IMR-90 (cell line): ENCODE results near the gene TAB2. TPM values are rescaled to one million over a fixed set of nuclear protein-coding genes. Genes with fewer than 3 reads are reported as not detected.

ENCODE experiments used
- ATAC-seq: fragments of 200-7000 bp; cut with Tn5 transposase; 2 replicates; pipeline ENCODE4 v1.9.1; 2020; ENCODE audit warnings: low read depth, mild to moderate bottlenecking, moderate library complexity
- BruUV-seq: library from RNA; stranded (reverse); fragments of 400-500 nt; replicated peaks from 2 replicates; lab custom pipeline; 2021; lab: Mats Ljungman, UMichigan
- CTCF ChIA-PET: fragments of 300-600 bp; formaldehyde crosslinking; extraction: SDS; loops from one replicate; lab custom pipeline; 2021; ENCODE audit warnings: antibody characterized with exemption; lab: Yijun Ruan, JAX
- POLR2A ChIA-PET: fragments of 300-600 bp; sonication (Branson Sonifier 250); formaldehyde crosslinking; loops from one replicate; lab custom pipeline; 2022; ENCODE audit warnings: antibody characterized with exemption; ENCODE audit not compliant: unreplicated experiment; lab: Charles Lee
- DNase-seq: peaks from one replicate; pipeline ENCODE4 v3.0.0; 2013
- H2AFZ ChIP-seq: replicated peaks from 2 replicates; pipeline ENCODE3; 2013; ENCODE audit warnings: low read length, mild to moderate bottlenecking; ENCODE audit not compliant: poor library complexity
- H2AK5ac ChIP-seq: 2 replicates; pipeline ENCODE4 v1.6.1; 2013; ENCODE audit warnings: low read depth, low read length, inconsistent platforms
- H2AK9ac ChIP-seq: replicated peaks from 2 replicates; pipeline ENCODE3; 2013; ENCODE audit warnings: mild to moderate bottlenecking, low read depth, low read length, moderate library complexity; ENCODE audit not compliant: poor library complexity
- H2BK120ac ChIP-seq: 2 replicates; pipeline ENCODE4 v1.6.1; 2013; ENCODE audit warnings: low read depth, low read length, inconsistent platforms
- H2BK15ac ChIP-seq: 3 replicates; pipeline ENCODE4 v1.6.1; 2013; ENCODE audit warnings: low read depth, low read length, inconsistent platforms
- H2BK20ac ChIP-seq: 2 replicates; pipeline ENCODE4 v1.6.1; 2013; ENCODE audit warnings: low read depth, mild to moderate bottlenecking, inconsistent platforms, low read length, moderate library complexity
- H2BK5ac ChIP-seq: 2 replicates; pipeline ENCODE4 v1.6.1; 2013; ENCODE audit warnings: mild to moderate bottlenecking, low read depth, low read length, inconsistent platforms; ENCODE audit not compliant: poor library complexity, severe bottlenecking
- H3K14ac ChIP-seq: replicated peaks from 2 replicates; pipeline ENCODE4 v1.6.1; 2013; ENCODE audit warnings: low read depth, low read length, inconsistent platforms
- H3K18ac ChIP-seq: 2 replicates; pipeline ENCODE4 v1.6.1; 2013; ENCODE audit warnings: low read depth, low read length, control low read depth
- H3K23ac ChIP-seq: 2 replicates; pipeline ENCODE4 v1.6.1; 2013; ENCODE audit warnings: low read depth, low read length, inconsistent platforms
- H3K27ac ChIP-seq: 2 replicates; pipeline ENCODE4 v1.5.1; 2013; ENCODE audit warnings: mild to moderate bottlenecking, control low read depth, low read length; ENCODE audit not compliant: insufficient read depth
- H3K27me3 ChIP-seq: 2 replicates; pipeline ENCODE4 v1.6.1; 2013; ENCODE audit warnings: low read length; ENCODE audit not compliant: control insufficient read depth, insufficient read depth
- H3K36me3 ChIP-seq: 2 replicates; pipeline ENCODE4 v1.6.1; 2013; ENCODE audit warnings: low read length, mixed read lengths; ENCODE audit not compliant: control insufficient read depth, insufficient read depth
- H3K4ac ChIP-seq: 2 replicates; pipeline ENCODE4 v1.6.1; 2013; ENCODE audit warnings: low read depth, low read length, inconsistent platforms
- H3K4me1 ChIP-seq: 2 replicates; pipeline ENCODE4 v1.6.1; 2013; ENCODE audit warnings: low read length, mixed read lengths; ENCODE audit not compliant: control insufficient read depth, insufficient read depth
- H3K4me2 ChIP-seq: 2 replicates; pipeline ENCODE4 v1.6.1; 2013; ENCODE audit warnings: low read depth, mild to moderate bottlenecking, control low read depth, low read length, moderate library complexity
- H3K4me3 ChIP-seq: 2 replicates; pipeline ENCODE4 v1.5.1; 2013; ENCODE audit warnings: low read depth, mild to moderate bottlenecking, control low read depth, low read length, moderate library complexity; ENCODE audit not compliant: insufficient read depth
- H3K56ac ChIP-seq: 2 replicates; pipeline ENCODE4 v1.6.1; 2013; ENCODE audit warnings: low read length, inconsistent platforms; ENCODE audit not compliant: insufficient read depth; ENCODE audit errors: extremely low read depth
- H3K79me1 ChIP-seq, 2 experiments: 2 replicates each; pipeline ENCODE4 v1.6.1; 2013; ENCODE audit warnings: low read length in 2 of 2, inconsistent platforms in 1 of 2, low read depth in 1 of 2
- H3K9ac ChIP-seq: 2 replicates; pipeline ENCODE4 v1.6.1; 2013; ENCODE audit warnings: low read depth, low read length, control low read depth
- H3K9me1 ChIP-seq: 2 replicates; pipeline ENCODE4 v1.6.1; 2013; ENCODE audit warnings: low read length, inconsistent platforms; ENCODE audit not compliant: insufficient read depth
- H3K9me3 ChIP-seq: 2 replicates; pipeline ENCODE4 v1.6.1; 2013; ENCODE audit warnings: low read length; ENCODE audit not compliant: control insufficient read depth, insufficient read depth
- H4K20me1 ChIP-seq: 2 replicates; pipeline ENCODE4 v1.6.1; 2013; ENCODE audit warnings: low read length, inconsistent platforms; ENCODE audit not compliant: insufficient read depth
- H4K5ac ChIP-seq: 2 replicates; pipeline ENCODE4 v1.6.1; 2013; ENCODE audit warnings: mild to moderate bottlenecking, low read depth, low read length, control low read depth
- H4K8ac ChIP-seq, 2 experiments: 2 replicates each; pipeline ENCODE4 v1.6.1; 2013; ENCODE audit warnings: low read depth in 2 of 2, low read length in 2 of 2, control low read depth in 1 of 2, inconsistent platforms in 1 of 2
- H4K91ac ChIP-seq: 2 replicates; pipeline ENCODE4 v1.6.1; 2013; ENCODE audit warnings: low read depth, low read length, inconsistent platforms; ENCODE audit not compliant: insufficient read depth
- BHLHE40 ChIP-seq: fragments of 150-350 bp; IDR thresholded peaks from 2 replicates; pipeline ENCODE4 v1.6.1; 2016; ENCODE audit warnings: mild to moderate bottlenecking, low read depth, low read length
- CEBPB ChIP-seq: IDR thresholded peaks from 2 replicates; pipeline ENCODE4 v1.6.1; 2012; ENCODE audit warnings: low read depth, low read length, improper control_type of control experiment
- CHD1 ChIP-seq: IDR thresholded peaks from 2 replicates; pipeline ENCODE4 v1.6.1; 2012; ENCODE audit warnings: low read depth, low read length, improper control_type of control experiment
- CTCF ChIP-seq: conservative IDR thresholded peaks from 2 replicates; pipeline ENCODE4 v1.5.1; 2012; ENCODE audit warnings: mild to moderate bottlenecking, low read depth, low read length, improper control_type of control experiment
- MAFK ChIP-seq: IDR thresholded peaks from 2 replicates; pipeline ENCODE4 v1.6.1; 2012; ENCODE audit warnings: low read depth, low read length, improper control_type of control experiment
- MAZ ChIP-seq: IDR thresholded peaks from 2 replicates; pipeline ENCODE4 v1.6.1; 2012; ENCODE audit warnings: low read depth, mild to moderate bottlenecking, low read length, improper control_type of control experiment, moderate library complexity, borderline replicate concordance
- MXI1 ChIP-seq: IDR thresholded peaks from 2 replicates; pipeline ENCODE4 v1.6.1; 2012; ENCODE audit warnings: low read depth, mild to moderate bottlenecking, low read length, moderate library complexity, borderline replicate concordance
- NFE2L2 ChIP-seq: fragments of 150-350 bp; IDR thresholded peaks from 2 replicates; pipeline ENCODE4 v1.6.1; 2016; ENCODE audit warnings: low read depth, mild to moderate bottlenecking, low read length
- RFX5 ChIP-seq: IDR thresholded peaks from 2 replicates; pipeline ENCODE4 v1.8.0; 2012; ENCODE audit warnings: low read depth, mild to moderate bottlenecking, low read length, moderate library complexity
- USF2 ChIP-seq: fragments of 150-350 bp; IDR thresholded peaks from 2 replicates; pipeline ENCODE4 v1.6.1; 2017; ENCODE audit warnings: mild to moderate bottlenecking, antibody characterized with exemption, low read length, low read depth
- WGBS, 2 experiments: methylation state at CpG; one replicate each; pipeline versions ENCODE4 v1.1.5 to v1.1.7; 2013; ENCODE audit warnings: missing lambda C conversion rate in 2 of 2; ENCODE audit not compliant: insufficient read length in 1 of 2; ENCODE audit errors: extremely low coverage in 2 of 2; 5-methylcytosine and 5-hydroxymethylcytosine counted together
- dilution Hi-C: fragments of 300-500 bp; cut with HindIII; formaldehyde crosslinking; loops from one replicate; pipeline ENCODE4 v1.14.3; 2018; ENCODE audit warnings: low sequenced_read_pairs; ENCODE audit not compliant: unreplicated experiment
- in situ Hi-C: fragments of 300-500 bp; cut with MboI; formaldehyde crosslinking; loops from 3 replicates; pipeline ENCODE4 v1.14.3; 2019; ENCODE audit warnings: low sequenced_read_pairs, inconsistent platforms, mixed read lengths
- intact Hi-C: fragments of 100-400 bp; cut with micrococcal nuclease; formaldehyde crosslinking; loops from 2 replicates; pipeline ENCODE4 v1.10.0; 2022
- polyA plus RNA-seq, 3 experiments: library from polyadenylated mRNA; depleted of rRNA; stranded (reverse); fragments of >200 nt; gene quantifications; 2 replicates each; pipeline ENCODE4 v1.2.3, GENCODE V29; 2012; ENCODE audit warnings: low replicate concordance in 1 of 3
- total RNA-seq: library from RNA; depleted of rRNA; stranded (reverse); fragments of >200 nt; gene quantifications from 2 replicates; pipeline ENCODE4 v1.2.3, GENCODE V29; 2012
- TF ChIP-seq, protein P1 (sequence below): fragments of 150-350 bp; IDR thresholded peaks from 2 replicates; pipeline ENCODE4 v1.6.1; 2016; ENCODE audit warnings: low read depth, mild to moderate bottlenecking, low read length, moderate library complexity, borderline replicate concordance

The TAB2 gene
- total and polyA plus RNA-seq, 2 of the 4 experiments (the other 2 are of a cell fraction), result 20.8 to 25.3 TPM

GRCh38 chr6:149302723-149303122 lies 14.8 kb upstream of the TAB2 start:
- H3K4me1 ChIP-seq, result peaks cover 4% of the 10 kb centered on the region; the same call in 1 of the 2 replicates
- no peak overlapping the region for H4K91ac ChIP-seq
- no peak overlapping the region for H3K56ac ChIP-seq
- TF ChIP-seq CEBPB (no peak), CHD1 (no peak), MAZ (no peak), USF2 (no peak), BHLHE40 (no peak), MXI1 (no peak), CTCF (no peak), RFX5 (no peak), NFE2L2 (no peak), MAFK (no peak)
- TF ChIP-seq, protein P1, sequence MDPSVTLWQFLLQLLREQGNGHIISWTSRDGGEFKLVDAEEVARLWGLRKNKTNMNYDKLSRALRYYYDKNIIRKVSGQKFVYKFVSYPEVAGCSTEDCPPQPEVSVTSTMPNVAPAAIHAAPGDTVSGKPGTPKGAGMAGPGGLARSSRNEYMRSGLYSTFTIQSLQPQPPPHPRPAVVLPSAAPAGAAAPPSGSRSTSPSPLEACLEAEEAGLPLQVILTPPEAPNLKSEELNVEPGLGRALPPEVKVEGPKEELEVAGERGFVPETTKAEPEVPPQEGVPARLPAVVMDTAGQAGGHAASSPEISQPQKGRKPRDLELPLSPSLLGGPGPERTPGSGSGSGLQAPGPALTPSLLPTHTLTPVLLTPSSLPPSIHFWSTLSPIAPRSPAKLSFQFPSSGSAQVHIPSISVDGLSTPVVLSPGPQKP, result no peak
- no peak overlapping the region for H3K14ac ChIP-seq
- no peaks in the 10 kb centered on the region for H3K79me1 ChIP-seq
- CTCF ChIA-PET, result no interaction called here
- dilution Hi-C loops (no loop called here), intact Hi-C loops (no loop called here), in situ Hi-C loops (no loop called here)
- ATAC-seq (no peak), DNase-seq (no peak)
- no peak overlapping the region for H2BK5ac ChIP-seq
- no peak overlapping the region for H2BK15ac ChIP-seq
- H3K18ac ChIP-seq, result no peak overlapping the region
- H2BK120ac ChIP-seq, result no peak overlapping the region
- no peaks in the 10 kb centered on the region for H3K36me3 ChIP-seq
- H4K8ac ChIP-seq, result no peak overlapping the region
- BruUV-seq, result no TSS peak
- no peak overlapping the region for H3K4ac ChIP-seq
- no peak overlapping the region for H3K4me3 ChIP-seq
- POLR2A ChIA-PET, result no interaction called here
- H2AK5ac ChIP-seq, result no peak overlapping the region
- H4K5ac ChIP-seq, result no peak overlapping the region
- no peak overlapping the region for H2BK20ac ChIP-seq
- H3K27ac ChIP-seq, result no peak overlapping the region
- H3K9me3 ChIP-seq, result no peaks in the 10 kb centered on the region
- H3K27me3 ChIP-seq, result peaks cover 9% of the 10 kb centered on the region
- H3K9ac ChIP-seq, result no peak overlapping the region
- WGBS, 2 experiments, result no CpG with 5 or more reads among the region's 3 CpGs
- 0 out of 2 replicates have a peak, but pooled peaks cover 3% of the 10 kb centered on the region for H3K9me1 ChIP-seq
- H3K23ac ChIP-seq, result no peak overlapping the region
- H2AFZ ChIP-seq, result no peak overlapping the region
- H2AK9ac ChIP-seq, result no peak overlapping the region
- H3K4me2 ChIP-seq, result no peak overlapping the region
- H4K20me1 ChIP-seq, result no peaks in the 10 kb centered on the region
